Central memory CD4-positive, alpha-beta T cell (primary cell): ENCODE measurements around the gene HAUS5.

Experiments
- DNase-seq: peaks from one replicate; pipeline ENCODE4 v3.0.0; 2022

Gene HAUS5

DNA sequence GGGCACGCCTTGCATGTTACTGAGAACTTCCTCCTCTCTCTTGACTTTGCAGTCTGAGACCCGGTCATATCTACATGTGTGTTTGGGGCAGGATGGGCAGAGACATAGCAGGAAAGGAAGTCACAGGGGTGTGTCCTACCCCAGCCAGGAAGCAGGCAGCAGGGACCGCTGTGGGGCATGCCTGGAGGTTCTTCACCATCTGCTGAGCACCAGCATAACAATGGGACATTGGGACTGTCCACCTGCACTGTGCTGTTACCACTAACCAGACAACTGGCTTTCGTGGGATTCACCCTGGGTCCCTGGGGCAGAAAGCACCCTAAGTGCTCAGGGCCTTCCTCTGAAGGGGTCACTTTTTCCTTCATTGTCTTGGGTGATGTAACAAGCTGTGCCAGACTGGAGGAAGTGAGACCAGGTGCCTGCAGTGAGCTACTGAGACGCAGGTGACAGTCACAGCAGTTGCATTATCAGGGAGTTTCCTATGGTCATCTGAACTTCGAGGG lies 2.6 kb upstream of the HAUS5 start:
- peak; percentile 39 for DNase-seq

DNA sequence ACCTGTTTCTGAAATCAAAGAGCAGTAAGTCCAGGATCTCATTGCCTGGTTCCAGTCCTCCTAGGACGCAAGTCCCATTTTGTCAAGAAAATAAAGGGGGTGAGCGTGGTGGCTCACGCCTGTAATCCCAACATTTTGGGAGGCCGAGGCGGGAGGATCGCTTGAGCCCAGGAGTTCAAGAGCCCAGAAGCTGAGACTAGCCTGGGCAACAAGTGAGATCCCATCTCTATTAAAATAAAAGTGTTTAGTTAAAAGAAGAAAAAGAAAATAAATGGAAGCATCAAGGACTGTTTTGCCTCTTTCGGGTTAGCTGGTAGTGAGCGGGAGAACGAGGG lies 344 bp upstream of the HAUS5 start:
- DNase-seq: no peak

DNA sequence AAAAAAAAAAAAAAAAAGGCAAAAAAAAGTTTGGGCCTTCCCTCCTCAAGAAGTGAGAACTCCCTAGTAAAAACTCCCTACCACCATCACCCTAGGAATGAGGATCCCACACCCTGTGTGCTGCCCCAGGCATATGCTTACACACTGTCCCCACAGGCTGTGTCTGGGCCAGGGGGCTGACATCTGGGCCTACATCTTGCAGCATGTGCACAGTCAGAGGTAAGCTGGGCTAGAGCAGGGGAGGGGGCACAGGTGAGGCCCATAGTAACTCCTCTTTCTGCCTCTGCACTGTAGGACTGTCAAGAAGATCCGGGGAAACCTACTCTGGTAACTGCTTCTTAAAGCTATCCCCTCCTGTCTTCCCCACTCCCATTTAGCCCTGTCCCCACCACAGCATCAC lies 1.0 kb downstream of the HAUS5 start:
- DNase-seq: no peak

DNA sequence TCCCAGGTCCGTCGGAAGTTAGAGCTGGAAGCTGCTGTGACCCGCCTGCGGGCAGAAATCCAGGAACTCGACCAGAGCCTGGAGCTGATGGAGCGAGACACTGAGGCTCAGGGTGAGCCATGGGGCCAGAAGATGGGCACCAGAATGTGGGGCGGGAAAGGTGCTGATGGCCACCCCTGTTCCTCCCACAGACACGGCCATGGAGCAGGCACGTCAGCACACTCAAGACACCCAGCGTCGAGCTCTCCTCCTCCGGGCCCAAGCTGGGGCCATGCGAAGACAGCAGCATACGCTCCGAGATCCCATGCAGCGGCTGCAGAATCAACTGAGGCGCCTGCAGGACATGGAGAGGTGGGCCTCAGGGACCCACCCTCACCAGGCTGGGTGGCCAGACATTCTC lies 2.5 kb downstream of the HAUS5 start:
- no peak for DNase-seq

DNA sequence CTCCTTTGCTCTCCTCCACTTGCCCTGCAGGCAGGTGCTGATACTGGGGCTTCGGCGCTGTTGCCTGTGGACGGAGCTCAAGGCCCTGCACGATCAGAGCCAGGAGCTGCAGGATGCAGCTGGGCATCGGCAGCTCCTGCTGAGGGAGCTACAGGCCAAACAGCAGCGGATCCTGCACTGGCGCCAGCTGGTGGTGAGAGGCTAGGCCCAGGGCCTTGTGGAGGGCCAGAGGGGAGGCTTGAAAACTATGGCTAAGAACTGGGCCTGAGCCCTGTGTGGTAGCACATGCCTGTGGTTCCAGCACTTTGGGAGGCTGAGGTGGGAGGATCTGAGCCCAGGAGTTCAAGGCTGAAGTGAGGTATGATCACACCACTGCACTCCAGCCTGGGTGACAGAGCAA lies 6.3 kb downstream of the HAUS5 start:
- DNase-seq: no peak

DNA sequence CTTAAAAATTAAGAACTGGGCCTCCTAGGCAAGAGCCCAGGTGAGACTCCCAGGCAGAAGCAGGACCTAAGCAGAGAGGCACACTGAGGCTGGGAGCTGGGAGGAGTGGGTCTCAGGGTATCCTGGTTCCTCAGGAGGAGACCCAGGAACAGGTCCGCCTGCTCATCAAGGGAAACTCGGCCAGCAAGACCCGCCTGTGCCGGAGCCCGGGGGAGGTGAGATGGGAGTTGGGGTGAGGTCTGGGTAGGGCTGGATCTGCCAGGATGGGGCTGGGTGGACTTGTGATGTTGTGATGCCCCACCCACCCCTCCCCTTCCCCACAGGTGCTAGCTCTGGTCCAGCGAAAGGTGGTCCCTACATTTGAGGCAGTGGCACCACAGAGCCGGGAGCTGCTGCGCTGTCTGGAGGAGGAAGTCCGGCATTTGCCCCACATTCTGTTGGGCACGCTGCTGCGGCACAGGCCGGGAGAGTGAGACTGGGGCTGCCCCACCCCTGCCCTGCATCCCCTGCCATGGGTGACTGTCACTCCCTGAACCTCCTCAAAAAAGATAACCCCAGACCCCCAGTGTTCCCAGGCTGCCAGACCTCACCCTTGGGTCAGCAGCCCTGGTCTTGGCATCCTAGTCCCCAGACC lies 6.9 kb downstream of the HAUS5 start:
- no peak for DNase-seq

DNA sequence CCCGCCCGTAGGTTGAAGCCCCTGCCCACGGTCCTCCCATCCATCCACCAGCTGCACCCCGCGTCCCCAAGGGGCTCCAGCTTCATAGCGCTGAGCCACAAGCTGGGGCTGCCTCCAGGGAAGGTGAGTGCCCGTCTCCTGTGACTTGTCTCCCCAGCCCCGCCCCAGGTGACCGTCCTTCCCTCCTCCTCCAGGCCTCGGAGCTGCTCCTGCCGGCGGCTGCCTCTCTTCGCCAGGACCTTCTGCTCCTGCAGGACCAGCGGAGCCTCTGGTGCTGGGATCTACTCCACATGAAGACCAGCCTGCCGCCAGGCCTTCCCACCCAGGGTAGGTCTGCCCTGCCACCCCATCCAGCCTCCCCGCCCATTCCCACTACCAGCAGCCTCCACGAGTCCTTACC lies 7.5 kb downstream of the HAUS5 start:
- no peak for DNase-seq

DNA sequence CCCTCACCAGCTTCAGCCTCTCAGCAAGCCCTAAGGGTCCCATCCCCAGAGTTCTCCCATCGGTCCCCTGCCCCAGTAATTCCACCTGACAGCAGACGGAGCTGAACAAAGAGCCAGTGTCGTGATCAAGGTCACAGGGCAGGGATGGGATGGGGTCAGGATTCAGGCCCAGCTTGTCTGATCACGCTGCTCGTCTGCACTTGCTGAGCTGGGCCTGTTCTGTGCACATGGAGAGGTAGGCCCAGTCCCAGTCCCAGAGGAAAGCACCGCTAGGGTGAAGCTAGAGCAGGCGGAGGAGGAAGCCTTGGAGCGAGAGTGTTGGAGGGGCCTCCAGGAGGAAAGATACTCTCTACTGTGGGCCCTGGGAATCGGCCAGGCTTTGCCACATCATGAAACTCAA lies 9.2 kb downstream of the HAUS5 start:
- no peak for DNase-seq

DNA sequence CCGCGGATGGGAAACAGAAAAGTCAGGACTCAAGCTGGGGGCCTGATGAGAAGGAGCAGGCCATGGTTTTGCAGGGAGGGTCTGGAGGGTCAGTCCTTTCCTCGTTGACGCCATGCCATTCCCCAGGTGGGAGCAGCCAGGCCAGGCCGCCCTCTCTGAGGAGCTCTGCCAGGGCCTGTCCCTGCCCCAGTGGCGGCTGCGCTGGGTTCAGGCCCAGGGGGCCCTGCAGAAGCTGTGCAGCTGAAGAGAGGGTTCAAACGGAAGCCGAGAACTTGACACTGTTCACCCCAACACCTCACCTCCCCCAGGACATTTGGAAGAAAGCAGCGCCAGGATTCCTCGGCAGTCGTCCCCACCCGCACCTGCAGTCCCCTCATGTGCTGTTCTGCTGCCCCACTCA lies 10.2 kb downstream of the HAUS5 start:
- DNase-seq: no peak

DNA sequence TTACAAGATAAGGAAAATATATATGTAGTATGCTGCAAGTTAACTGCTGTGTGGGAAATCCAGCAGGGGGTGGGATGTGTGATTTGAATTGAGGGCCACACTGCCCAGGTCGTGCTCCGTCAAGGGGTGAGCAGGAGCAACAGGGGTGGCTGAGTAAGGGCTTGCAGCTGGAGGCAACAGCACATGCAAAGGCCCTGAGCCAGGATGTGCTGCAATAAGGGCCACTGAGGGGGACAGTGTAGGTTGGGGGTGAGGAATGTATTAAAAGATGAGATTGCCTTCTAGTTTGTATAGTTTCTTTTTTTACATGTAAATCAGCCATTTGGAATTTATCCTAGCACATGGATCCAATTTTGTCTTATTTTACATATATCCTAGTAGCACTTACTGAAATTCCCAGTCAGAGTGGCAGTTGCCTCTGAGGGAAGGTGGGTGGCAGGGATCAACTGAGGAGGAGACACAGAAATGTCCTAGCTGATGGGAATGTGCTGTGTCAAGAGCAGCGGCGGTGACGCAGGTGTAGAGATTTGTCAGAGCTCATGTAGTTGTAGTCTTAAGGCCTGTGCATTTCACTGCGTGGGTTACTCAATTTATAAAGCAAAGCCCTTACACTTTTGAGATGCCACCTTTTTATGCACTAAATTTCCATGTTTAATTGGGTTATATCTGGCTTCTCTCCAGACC lies 10.9 kb downstream of the HAUS5 start:
- no peak for DNase-seq

DNA sequence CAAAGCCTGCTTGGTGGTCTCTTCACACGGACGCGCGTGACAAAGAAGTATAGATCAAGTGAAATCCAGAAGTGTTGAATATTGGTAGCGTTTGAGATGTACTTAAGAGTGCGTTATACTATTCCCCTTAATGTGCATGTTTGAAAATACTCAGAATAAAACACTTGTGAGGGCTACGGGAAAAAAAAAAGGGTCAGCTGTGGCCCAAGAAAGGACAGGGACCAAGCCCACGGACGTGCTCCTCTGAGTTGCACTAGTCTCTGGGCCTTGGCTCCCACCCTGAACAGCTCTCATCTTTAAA lies 15.7 kb downstream of the HAUS5 start:
- no peak for DNase-seq

DNA sequence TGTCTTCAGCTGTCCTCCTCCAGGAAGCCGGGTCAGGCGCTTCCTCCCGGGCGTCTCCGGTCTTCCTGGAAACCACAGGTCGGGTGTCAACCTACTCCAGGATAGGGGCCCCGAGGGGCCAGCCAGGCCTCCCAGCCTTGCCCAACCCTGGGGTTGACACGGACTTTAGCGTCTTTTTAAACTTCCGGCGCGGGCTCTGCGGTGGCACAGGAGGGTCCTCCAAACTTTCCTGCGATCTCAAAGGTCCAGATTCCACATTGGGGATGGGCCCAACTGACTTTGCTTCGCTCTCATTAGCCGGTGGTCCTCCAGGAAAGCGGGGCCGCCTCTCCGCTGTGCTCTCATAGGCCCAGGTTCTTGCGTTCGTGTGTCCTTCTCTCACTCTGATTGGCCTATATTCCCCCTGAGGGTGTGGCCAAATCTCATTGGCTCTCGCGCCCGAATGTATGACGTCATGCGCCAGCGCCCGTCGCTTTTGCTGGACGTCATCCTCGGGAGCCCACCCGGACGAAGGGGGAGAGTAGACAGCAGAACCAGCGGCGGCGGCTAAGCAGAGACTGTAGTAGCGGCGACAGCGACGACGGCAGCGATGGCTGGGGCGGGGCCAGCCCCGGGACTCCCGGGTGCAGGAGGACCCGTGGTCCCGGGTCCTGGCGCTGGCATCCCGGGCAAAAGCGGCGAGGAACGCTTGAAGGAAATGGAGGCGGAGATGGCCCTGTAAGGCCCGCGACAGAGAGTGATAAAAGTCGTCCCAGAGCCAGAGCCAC lies 16.2 kb downstream of the HAUS5 start, which contains the start of gene RBM42:
TSS of gene RBM42 (plus strand) at position 472 of the 767 bp plus-strand sequence. CDS start at position 590, 118 bp downstream.
- peak; percentile 97 for DNase-seq

DNA sequence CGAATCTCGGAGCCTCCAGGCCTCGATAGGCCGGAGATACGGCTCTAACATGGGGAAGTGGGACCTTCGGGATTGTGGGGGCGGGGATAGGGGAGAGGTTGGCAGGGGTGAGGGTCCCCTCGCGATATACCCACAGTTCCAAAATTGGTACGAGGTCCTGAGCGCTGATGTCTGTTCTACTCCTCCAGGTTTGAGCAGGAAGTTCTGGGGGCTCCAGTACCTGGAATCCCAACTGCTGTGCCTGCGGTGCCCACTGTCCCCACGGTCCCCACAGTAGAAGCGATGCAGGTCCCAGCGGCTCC lies 16.7 kb downstream of the HAUS5 start:
- no peak for DNase-seq

DNA sequence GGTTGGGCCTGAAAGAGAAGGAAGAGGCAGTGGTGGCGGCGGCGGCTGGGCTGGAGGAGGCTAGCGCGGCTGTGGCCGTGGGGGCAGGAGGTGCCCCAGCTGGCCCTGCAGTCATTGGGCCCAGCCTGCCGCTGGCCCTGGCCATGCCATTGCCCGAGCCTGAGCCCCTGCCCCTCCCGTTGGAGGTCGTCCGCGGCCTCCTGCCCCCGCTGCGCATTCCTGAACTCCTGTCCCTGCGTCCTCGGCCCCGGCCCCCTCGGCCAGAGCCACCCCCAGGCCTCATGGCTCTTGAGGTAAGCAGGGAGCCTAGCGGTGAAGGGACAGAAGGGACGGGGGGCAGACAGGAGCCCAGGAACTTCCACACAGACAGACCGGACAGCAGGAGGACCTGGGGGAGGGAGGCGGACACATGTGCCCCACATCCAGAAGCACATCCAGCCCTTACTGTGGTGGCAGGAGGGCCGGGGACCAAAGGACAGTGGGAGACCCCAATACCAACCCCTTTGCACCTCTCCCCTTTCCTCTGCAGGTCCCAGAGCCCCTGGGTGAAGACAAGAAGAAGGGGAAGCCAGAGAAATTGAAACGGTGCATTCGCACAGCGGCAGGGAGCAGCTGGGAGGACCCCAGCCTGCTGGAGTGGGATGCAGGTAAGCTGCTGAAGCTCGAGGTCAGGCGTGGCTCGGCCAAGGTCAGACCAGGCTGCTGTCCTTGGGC lies 21.3 kb downstream of the HAUS5 start:
- DNase-seq: no peak

DNA sequence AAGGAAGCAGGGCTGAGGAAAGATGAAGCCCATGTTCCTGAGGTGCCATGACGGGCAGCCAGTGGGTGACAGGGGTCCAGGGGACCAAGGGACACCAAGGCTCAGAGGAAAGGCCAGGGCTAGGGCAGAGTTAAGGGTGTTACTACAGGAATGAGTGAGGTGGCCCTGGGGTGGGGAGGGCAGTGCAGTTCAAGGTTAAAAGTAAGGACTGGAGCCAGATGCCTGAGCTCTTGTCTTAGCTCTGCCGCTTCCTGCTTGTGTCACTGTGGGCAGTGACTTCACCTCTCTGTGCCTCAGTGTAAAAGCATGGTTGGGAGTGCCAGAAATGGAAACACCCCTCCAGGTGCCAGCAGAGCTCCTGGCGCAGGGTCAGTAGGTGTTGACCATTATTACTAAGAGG lies 24.1 kb downstream of the HAUS5 start:
- DNase-seq: no peak

DNA sequence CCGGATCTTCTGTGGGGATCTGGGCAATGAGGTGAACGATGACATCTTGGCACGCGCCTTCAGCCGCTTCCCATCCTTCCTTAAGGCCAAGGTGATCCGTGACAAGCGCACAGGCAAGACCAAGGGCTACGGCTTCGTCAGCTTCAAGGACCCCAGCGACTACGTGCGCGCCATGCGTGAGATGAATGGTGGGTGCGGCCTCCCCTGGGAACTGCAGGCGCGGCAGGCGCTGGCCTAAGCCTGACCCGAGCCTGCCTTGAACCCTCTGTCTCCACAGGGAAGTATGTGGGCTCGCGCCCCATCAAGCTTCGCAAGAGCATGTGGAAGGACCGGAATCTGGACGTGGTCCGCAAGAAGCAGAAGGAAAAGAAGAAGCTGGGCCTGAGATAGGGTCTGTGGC lies 24.6 kb downstream of the HAUS5 start:
- DNase-seq: no peak

DNA sequence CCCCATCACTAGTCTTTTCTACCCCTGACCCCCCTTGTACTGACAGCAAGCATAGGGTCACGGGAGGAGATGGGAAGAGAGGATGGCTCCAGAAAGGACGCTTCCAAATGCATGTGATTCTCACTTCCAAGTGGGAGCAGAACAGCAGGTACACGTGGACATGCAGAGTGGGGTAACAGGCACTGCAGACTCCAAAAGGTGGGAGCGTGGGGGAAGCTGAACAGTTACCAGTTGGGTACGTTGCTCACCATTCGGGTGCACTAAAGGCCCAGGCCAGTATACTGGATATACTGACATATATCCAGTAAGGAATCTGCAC lies 26.7 kb downstream of the HAUS5 start:
- DNase-seq: no peak

DNA sequence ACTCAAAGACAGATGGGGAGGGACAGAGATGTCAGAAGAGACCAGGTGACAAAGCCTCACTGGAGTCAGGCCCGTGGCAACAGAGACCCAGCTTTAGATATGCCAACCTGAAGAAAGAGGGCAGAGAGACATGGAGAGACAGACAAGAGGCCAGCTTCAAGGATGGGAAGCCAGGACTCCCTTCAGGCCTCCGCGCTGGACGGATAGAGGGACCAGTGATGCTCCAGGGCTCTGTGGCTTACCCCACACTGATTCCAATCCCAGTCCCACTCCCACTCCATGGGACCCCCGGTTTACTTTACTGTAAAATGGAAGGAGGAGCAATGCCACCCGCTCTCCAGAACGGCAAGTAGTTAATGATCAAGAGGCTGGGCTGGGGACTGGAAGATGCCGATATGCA lies 27.3 kb downstream of the HAUS5 start:
- no peak for DNase-seq

DNA sequence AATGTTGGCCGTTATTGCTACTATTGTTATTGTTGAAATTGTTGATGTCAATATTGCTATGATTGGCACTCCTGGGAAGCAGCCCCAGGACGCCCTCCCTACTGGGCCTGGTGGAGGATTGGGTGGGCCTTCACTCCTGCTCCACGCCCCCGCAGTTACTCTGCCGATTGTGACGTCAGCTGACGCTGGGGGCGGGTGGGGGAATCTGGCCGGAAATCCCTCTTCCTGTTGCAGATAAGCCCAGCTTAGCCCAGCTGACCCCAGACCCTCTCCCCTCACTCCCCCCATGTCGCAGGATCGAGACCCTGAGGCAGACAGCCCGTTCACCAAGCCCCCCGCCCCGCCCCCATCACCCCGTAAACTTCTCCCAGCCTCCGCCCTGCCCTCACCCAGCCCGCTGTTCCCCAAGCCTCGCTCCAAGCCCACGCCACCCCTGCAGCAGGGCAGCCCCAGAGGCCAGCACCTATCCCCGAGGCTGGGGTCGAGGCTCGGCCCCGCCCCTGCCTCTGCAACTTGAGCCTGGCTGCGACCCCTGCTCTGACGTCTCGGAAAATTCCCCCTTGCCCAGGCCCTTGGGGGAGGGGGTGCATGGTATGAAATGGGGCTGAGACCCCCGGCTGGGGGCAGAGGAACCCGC lies 29.1 kb downstream of the HAUS5 start, which contains the start of gene ETV2:
TSS of gene ETV2 (plus strand) at position 231 of the 637 bp plus-strand sequence. CDS start 716 bp downstream, outside the sequence.
- DNase-seq: peak; percentile 13

DNA sequence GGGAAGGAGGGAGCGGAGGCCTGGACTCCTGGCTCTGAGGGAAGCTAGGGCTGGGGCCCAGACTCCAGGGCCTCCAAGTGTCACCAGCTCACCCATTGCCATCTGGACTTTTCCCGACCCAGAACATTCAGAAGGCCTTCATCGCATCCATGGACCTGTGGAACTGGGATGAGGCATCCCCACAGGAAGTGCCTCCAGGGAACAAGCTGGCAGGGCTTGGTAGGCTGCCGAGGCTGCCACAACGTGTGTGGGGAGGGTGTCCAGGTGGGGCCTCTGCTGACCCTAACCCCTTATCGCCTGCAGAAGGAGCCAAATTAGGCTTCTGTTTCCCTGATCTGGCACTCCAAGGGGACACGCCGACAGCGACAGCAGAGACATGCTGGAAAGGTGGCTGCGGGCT lies 29.8 kb downstream of the HAUS5 start:
- no peak for DNase-seq

DNA sequence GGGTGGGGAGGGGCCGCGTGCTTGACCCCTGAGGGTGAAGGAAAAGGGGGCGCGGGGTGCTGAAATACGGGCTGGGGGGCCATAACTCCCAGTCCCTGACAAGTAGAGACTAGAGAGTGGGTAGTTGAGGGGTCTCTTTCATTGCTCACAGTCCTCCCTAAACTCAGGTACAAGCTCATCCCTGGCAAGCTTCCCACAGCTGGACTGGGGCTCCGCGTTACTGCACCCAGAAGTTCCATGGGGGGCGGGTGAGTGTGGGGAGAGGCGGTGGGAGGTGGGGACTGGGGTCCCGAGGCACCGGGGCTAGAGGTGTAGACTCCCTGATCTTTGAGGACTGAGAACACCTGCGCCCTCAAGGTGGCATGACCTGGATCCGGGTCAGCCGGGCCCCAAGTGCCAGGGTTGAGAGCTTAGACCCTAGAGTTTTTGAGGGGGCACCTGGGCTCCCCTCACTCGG lies 30.3 kb downstream of the HAUS5 start:
- DNase-seq: no peak

DNA sequence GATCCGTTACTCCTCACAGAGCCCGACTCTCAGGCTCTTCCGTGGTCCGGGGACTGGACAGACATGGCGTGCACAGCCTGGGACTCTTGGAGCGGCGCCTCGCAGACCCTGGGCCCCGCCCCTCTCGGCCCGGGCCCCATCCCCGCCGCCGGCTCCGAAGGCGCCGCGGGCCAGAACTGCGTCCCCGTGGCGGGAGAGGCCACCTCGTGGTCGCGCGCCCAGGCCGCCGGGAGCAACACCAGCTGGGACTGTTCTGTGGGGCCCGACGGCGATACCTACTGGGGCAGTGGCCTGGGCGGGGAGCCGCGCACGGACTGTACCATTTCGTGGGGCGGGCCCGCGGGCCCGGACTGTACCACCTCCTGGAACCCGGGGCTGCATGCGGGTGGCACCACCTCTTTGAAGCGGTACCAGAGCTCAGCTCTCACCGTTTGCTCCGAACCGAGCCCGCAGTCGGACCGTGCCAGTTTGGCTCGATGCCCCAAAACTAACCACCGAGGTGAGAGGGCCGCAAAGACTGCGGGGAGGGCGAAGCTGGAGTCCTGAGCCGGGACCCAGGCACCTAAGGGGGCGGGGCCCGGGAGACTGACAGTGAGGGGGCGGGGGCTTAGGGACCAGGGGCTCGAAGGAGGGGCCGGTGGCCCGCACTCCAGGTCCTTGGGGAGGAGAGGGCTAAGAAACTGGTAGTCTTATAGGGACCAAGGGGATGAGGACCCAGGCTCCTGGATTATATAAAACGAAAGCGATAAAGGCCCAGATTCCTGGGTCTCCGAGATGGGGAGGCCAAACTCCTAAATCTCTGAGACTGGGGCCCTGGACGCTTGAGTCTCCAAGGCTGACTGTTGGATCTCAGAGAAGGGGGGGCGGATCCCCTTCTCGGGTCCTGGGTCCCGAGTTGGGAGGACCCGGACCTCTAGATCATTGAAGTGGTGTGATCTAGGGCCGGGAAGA lies 31.0 kb downstream of the HAUS5 start:
- DNase-seq: peak; percentile 78
